GM19467 (cell line): ENCODE data around the gene CRK.
"Not testable (repeated sequence)": the region's sequence is repeated elsewhere in the genome, so short reads cannot be mapped to it uniquely, and the experiment has no call there.

Experiments
- ATAC-seq: cut with Tn5 transposase; IDR thresholded peaks from one replicate; pipeline ENCODE4 v1.9.1; 2021; ENCODE audit warnings: mild to moderate bottlenecking, moderate library complexity; ENCODE audit not compliant: unreplicated experiment

The CRK gene

DNA sequence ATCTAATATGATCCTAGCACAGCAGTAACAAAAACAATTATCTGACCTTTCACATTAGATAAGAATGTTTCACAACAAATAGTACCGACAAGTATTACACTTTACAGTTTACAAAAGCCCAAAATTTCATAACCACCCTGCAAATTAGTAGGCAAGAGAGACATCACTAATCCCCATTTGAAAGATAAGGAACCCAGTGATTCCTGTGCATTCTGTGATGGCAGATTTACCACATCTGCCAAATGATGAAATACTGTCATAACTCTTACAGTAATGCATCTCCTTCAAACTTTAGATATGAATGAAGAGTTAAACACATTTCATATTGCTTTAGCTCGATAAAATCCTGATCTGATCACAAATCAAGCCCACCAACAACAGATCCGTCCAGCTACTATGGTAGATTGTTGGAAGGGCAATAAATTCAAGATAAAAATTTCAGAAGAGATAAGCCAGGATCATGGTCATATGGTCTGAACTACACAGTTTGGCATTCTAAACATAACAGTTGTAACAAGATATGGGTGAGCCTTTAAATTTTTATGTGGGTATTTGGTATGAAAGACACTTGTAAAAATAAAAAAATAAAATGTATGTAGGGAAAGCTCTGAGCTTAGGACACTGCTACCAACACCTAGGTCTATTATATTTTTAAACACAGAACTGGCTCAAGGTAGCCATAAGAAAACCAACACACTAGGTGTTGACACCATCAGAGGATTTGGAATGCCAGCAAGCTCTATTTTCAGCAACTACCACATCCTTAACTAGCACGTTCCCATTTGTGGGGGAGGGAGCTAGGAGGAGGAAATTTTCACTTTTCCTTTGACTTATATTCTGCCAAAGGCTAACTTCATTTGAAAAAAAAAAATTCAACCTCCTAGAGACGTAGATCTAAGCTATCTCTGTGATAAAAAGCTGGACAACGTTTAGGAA, 65.3 kb downstream of the CRK start:
- ATAC-seq, result no peak

DNA sequence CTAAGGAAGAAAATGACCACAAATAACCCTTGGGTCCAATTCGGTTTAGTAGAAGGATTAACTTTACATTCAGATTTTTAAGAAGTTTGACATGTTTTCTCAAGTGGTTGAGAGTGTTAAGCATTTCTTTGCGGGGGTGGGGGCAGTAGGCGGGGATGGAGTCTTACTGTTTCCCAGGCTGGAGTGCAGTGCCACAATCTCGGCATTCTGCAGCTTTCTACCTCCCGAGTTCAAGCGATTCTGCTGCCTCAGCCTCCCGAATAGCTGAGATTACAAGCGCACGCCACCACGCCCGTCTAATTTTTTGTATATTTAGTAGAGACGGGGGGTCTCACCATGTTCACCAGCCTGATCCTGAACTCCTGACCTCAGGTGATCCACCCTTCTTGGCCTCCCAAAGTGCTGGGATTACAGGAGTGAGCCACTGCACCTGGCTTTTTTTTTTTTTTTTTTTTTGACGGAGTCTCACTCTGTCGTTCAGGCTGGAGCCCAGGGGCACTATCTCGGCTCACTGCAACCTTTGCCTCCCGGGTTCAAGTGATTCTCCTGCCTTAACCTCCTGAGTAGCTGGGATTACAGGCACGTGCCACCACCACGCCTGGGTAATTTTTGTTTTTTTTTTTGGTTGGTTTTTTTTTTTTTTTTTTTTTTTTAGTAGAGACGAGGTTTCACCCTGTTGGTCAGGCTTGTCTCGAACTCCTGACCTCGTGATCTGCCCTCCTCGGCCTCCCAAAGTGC, 68.4 kb downstream of the CRK start:
- ATAC-seq, result not testable (repeated sequence)

DNA sequence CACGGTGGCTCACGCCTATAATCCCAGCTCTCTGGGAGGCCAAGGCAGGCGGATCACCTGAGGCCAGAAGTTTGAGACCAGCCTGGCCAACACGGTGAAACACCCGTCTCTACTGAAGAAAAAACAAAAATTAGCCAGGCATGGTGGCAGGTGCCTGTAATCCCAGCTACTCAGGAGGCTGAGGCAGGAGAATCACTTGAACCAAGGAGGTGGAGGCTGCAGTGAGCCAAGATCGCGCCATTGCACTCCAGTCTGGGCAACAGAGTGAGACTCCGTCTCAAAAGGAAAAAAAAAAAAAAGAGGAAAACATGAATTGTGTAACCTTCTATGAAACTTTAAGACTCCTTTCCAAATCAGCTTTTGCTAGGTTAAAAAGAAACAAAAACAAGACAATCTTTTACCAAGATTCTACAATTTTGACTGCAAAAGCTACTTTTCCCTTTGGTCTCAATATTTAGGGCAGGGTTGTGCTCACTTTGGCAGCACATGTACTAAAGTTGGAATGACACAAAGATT, 69.3 kb downstream of the CRK start:
- not testable (repeated sequence) for ATAC-seq

GRCh38 chr17:1386265-1386664, 69.8 kb downstream of the CRK start:
- ATAC-seq, result no peak

- ATAC-seq, result no peak
Measured at GRCh38 chr17:1385861-1386260, 70.2 kb downstream of the CRK start.

GRCh38 chr17:1384905-1385435, 71.1 kb downstream of the CRK start:
- no peak for ATAC-seq

DNA sequence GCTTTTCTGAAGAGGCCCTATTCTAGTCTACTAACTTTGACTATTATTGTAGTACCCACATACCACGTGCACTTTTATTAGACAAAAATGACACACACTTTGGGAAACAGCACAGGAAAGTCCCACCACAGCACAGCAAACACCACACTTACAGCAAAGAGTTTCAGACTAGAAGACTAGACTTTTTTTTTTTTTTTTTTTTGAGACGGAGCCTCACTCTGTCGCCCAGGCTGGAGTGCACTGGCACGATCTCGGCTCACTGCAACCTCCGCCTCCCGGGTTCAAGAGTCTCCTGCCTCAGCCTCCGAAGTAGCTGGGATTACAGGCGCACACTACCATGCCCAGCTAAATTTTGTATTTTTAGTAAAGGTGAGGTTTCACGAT, 76.1 kb downstream of the CRK start:
- no peak for ATAC-seq

DNA sequence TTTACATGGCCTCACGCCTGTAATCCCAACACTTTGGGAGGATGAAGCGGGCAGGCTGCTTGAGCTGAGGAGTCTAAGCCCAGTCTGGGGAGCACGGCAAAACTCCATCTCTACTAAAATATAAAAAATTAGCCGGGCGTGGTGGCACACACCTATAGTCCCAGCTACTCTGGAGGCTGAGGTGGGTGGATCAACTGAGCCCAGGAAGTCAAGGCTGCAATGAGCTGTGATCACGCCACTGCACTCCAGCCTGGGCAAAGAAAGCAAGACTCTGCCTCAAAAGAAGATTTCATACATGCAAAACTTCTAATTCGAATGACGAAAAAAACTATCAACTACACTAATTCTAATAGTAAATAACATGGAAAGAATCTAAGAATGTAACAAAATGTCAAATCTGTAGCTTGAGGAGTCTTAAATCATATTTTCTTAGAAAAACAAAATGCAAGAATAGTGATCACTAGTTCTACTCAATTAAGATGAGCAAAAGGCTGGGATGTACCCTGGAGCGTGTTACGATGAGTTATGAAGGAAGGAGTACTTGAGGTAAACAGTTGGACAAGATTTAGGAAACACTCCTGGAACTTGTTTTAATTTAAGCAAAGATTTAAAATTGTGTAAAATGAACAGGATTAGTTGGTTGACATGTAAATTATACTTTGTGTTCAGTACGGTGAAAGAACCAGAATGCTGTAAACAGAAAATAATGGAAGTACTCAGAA, 76.7 kb downstream of the CRK start:
- ATAC-seq, result no peak

DNA sequence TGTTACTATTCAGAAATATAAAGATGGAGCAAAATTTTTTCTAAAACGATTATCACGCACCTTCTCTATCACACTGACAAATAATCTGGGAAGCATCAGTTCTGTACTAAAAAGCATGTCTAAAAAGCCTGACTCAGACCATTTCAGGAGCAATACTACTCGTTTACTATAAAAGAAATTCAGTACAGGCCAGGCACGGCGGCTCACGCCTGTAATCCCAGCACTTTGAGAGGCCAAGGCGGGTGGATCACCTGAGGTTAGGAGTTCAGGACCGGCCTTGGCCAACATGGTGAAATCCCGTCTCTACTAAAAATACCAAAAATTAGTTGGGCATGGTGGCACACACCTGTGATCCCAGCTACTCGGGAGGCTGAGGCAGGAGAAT, 77.6 kb downstream of the CRK start:
- ATAC-seq, result not testable (repeated sequence)

- ATAC-seq, result no peak
Measured at GRCh38 chr17:1377334-1377733, 78.7 kb downstream of the CRK start.

DNA sequence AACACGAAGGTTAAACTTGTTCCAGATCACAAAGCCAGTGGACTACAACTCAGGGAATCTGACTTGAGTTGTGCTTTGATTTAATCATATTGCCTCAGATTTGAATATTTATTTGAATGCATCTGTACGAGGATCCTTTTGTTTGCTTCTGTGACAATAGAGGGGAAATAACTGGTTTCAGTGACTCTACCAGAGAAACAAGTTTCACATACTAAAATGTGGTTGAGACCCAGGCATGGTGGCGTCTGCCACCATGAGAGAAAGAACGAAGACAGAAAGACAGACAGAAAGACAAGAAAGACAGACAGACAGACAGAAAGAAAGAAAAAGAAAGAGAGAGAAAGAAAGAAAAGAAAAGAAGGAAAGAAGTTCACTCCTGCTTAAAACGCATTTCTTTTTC, 80.0 kb downstream of the CRK start:
- ATAC-seq, result no peak

DNA sequence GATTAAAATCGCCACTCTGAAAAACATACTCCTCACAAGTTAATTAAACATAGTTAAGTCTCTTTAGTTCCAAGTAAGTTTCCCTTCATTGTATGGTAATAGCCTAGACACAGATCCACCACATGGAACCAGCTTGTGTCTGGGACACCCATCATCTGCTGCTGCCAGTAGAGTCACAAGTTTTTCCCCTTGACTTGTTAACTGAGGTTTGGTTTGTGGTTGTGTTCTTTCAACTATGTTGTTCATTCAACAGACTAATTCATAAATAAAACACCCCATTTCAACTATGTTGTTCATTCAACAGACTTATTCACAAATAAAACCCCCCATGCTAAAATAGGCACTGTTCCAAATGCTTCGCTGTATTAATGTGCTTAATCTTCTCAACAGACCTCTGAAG, 80.4 kb downstream of the CRK start:
- no peak for ATAC-seq

DNA sequence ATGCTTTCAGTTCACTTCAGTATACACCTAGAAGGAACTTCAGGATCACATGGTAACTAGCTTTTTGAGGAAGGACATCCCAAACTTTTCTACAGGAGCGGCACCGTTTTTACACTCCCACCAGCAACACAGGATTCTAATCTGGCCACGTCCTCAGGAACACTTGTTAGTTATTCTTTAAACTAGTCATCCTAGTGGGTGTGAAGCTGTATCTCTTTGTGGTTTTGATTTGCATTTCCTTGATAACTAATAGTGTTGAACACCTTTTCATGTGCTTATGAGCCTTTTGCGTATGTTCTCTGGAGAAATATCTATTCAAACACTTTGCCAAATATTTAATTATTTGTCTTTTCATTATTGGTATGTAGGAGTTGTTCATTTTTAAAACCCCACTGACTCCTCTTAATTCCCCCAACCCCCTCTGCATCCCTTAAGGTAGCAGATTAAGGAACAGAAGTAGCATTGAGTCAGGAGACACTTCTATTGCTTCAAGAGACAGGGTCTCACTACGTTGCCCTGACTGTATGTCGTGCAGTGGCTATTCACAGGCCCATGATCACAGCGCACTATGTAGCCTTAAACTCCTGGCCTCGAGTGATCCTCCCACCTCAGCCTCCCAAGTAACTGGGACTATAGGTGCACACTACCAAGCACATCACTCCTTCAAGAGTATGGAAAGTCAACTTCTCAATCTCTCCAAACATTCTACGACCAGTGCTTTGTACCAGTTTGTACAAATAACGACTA, 81.4 kb downstream of the CRK start:
- no peak for ATAC-seq

DNA sequence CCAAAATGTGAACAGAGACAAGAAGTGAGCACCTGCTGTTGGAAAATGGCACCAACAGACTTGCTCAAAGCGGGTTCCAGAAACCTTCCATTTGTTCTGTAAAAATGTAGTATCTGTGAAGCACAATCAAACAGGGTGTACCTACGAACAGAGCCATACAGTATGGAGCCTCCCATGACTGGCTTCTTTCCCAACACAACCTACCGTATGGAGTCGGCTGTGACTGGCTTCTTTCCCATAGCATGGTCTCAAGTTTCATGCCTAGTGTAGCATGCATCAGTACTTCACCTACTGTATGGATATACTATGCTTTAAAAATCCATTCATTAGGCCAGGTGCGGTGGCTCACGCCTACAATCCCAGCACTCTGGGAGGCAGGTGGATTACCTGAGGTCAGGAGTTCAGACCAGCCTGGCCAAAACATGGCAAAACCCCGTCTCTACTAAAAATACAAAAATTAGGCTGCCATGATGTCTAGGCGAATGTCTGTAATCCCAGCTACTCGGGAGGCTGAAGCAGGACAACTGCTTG, 82.3 kb downstream of the CRK start:
- ATAC-seq, result no peak

DNA sequence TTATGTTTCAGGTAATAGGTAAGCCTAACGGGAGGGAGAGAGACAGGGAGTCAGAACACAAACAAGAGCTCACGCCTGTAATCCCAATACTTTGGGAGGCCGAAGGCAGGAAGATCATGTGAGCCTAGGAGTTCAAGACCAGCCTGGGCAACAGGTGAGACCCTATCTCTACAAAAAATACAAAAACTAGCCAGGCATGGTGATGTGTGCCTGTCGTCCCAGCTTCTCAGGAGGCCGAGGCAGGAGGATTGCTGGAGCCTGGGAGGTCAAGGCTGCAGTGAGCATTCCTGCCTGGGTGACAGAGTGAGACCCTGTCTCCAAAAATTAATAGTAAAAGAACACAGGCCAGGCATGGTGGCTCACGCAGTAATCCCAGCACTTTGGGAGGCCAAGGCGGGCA, 83.4 kb downstream of the CRK start:
- ATAC-seq, result no peak

DNA sequence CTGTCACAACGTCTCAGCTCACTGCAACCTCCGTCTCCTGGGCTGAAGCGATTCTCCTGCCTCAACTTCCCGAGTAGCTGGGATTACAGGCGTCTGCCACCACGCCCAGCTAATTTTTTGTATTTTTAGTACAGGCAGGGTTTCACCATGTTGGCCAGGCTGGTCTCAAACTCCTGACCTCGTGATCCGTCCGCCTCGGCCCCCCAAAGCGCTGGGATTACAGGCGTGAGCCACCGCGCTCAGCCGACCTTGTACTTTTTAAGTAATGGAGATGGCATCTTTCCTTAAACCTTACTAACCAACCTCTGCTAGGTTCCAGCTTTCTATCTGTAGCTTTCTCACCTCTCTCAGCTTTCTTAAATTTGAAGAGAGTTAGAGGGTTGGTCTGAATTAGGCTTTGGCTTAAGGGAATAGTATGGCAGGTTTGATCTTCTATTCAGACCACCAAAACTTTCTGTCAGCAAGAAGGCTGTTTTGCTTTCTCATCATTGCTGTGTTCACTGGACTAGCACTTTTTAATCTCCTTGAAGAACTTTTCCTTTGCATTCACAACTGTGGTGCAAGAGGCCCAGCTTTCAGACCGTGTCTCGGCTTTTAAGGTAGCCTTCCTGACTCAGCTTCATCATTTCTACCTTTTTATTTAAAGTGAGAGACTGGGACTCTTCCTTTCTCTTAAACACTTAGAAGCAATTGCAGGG, 84.0 kb downstream of the CRK start:
- no peak for ATAC-seq
